GM19193 (cell line): ENCODE results near the gene FAM76B.

Experiments
- POLR2A ChIP-seq: IDR thresholded peaks from 4 replicates; pipeline ENCODE4 v1.6.1; 2011; ENCODE audit not compliant: insufficient read depth, insufficient read length; ENCODE audit errors: extremely low read depth

Gene FAM76B

GRCh38 chr11:95796501-95796900 lies 6.9 kb upstream of the FAM76B start:
- no peak for TF ChIP-seq POLR2A

DNA sequence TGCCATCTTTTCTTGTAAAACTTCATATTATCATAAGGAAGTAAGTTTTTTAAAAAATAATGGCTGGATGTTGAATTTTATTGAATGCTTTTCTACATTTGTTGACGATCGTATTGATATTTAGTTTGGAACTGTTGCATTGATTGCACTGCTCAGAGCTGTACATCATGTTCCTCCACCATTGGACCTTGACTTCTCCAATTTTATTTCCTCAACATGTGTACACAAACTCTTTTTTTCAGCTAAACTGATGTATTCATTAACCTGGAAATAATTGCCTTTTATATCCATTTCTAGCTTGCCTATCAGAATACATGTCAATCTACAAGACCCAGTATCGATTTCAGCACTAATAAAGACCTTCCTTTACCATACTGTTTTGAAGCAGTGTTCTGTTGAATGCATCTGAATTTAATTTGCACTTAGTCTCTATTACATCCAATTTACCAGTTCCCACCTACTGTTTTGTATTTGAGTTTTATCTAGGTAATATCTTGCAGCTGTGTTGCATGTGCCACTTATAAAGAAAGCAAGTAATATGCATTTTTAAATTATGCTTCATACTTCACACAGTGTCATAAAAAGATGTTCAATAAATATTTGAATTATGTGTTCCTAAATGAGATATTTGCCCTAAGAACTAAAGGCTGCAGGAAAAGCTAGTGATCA lies 6.2 kb upstream of the FAM76B start:
- TF ChIP-seq POLR2A, result no peak

- TF ChIP-seq POLR2A, result no peak
Observed at GRCh38 chr11:95794086-95794485, 4.5 kb upstream of the FAM76B start.

DNA sequence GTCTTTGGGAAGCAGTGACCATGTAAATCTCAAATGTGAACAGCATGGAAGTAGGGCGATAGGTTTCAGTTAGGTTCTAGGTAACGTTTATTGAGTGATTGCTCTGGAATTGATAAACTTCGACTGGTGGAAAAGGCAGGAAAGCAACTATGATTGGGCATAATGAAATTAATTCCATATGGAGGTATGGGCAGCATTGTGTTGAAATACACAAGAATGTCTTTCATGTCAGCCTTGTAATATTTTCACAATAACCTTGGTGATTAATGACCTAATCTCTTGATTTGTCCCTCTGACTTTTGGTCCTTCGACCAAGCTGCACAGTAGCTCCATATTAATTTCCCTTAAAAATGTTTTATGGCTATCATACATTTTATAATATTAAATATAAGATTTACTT lies 3.5 kb upstream of the FAM76B start:
- TF ChIP-seq POLR2A, result no peak

GRCh38 chr11:95792700-95793099 lies 3.1 kb upstream of the FAM76B start:
- no peak for TF ChIP-seq POLR2A

DNA sequence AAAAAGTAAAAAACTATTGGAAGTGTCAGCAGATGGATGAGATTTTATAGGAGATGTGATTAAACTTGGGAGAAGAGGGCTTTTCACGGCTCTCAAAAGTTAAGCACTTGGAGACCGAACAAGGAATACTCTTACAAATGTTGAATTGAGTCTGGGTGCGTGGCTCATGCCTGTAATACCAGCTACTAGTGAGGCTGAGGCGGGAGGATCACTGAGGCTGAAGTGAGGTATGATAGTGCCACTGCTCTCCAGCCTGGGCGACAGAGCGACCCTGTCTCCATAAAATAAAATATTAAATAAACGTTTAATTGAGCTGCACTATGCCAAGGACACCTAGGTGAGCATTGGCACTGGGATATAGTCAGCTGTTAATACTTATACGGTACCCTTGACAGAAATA lies 2.6 kb upstream of the FAM76B start:
- no peak for TF ChIP-seq POLR2A

- no peak for TF ChIP-seq POLR2A
Observed at GRCh38 chr11:95791709-95792033, 2.1 kb upstream of the FAM76B start.

GRCh38 chr11:95790933-95791708 lies 1.5 kb upstream of the FAM76B start:
- peak; percentile 50 for TF ChIP-seq POLR2A

GRCh38 chr11:95790123-95790932 lies 746 bp upstream of the FAM76B start, which contains the start of gene CEP57:
TSS of gene CEP57 (plus strand) at chr11:95790498. CDS start at chr11:95790699, 201 bp downstream.
- peak; percentile 58 for TF ChIP-seq POLR2A

DNA sequence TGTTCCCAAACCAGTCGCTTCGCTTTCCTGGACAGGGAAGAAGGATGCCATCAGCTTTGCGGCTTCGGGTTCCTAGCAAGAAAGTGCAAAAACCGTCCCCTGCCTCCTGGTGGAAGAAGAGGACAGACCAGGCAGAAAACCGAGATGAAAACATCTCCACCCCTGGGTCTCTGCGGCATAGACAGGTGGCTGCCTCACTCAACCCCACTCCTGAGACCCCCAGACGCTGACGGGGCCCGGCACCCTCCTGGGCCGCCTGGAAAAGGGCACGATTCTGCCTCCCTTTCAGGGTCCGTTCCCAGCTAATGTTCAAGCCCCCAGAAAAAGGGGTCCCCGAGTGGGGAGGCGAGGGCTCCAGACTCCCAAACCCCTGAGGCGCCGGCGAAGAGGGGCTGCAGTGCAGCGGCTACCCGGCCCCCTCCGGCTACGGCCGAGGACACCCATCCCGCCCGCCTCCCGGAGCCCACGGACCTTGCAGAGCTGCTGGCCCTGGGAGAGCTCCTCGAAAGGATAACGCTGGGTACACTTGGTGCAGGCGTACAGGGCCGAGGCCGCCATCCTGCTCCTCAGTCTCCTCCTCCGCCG lies 569 bp downstream of the FAM76B start:
- TF ChIP-seq POLR2A, result no peak

DNA sequence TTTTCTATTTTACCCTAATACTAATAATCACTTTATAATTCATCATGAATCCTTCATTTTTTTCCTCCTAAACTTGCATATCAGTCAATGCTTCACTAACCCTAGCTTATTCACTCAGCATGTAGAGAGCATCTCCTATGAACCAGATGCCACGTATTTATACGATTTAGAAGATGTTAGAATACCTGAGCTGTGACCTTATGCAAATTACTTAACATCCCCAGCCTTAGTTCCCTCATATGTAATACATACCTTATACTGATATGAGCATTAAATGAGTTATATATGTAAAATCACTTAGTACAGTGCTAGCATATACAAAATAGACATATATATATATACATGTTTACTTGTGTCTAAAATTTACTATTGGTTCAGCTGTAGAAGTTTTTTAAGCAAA lies 9.0 kb downstream of the FAM76B start:
- no peak for TF ChIP-seq POLR2A

GRCh38 chr11:95778699-95779098 lies 10.9 kb downstream of the FAM76B start:
- no peak for TF ChIP-seq POLR2A

DNA sequence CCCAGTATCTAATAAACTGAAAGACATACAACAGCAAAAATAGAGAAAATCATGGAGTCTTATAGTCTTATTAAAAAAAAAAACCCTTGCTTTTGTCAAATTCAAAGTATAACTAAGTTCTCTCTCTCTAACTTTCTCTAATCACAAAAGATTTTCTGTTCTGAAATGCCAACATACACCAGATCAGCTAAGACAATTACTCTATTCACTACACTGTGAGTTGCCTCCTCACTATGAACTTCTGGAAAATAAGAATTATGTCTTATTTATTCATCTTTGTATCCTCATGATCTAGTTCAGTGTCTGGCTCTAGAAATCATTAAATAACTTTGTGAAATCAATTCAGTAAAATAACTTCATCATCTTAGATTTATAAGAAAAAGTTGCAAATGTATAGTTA lies 12.7 kb downstream of the FAM76B start:
- TF ChIP-seq POLR2A, result no peak

DNA sequence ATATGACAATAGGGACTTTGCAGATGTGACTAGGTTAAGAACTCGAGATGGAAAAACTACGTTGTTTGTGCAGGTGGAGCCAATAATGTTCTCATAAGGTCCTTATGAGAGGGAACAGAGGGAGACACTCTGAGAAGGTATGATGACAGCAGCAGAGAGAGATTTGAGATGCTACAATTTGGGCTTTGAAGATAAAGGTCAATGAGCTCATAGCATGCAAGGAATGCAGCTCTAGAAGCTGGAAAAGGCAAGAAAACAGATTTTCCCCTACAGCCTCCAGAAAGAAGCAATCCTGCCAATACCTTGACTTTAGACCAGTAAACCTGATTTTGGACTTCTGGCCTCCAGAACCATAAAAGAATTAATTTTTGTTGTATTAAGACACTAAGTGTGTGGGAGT lies 21.1 kb downstream of the FAM76B start:
- TF ChIP-seq POLR2A, result no peak

GRCh38 chr11:95767498-95767897 lies 22.1 kb downstream of the FAM76B start:
- TF ChIP-seq POLR2A, result no peak
